ENCODE data around the gene CTTNBP2.
"Not testable (repeated sequence)": the region's sequence is repeated elsewhere in the genome, so short reads cannot be mapped to it uniquely, and the experiment has no call there.

Gene CTTNBP2

DNA sequence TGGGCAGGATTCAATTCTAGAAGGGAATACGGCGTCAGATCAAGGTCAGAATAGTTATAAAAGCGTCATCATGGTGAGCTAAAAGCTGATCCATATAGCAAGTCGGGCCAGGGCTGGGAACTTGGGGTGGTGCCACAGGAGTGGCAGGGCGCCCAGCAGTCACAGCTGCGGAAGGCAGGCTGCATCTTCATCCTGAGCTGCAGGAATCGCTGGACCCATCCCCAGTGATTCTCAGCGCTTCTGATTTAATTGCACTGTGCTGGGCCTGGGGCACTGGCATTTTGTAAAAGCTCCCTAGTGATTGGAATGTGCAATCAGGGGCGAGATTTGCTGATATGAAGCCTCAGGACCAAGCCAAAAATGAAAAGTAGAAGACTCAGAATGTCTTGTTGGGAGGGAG lies 135.3 kb downstream of the CTTNBP2 start:
- no peak for DNase-seq

- DNase-seq: no peak
Measured at GRCh38 chr7:117731455-117731854, 141.8 kb downstream of the CTTNBP2 start.

DNA sequence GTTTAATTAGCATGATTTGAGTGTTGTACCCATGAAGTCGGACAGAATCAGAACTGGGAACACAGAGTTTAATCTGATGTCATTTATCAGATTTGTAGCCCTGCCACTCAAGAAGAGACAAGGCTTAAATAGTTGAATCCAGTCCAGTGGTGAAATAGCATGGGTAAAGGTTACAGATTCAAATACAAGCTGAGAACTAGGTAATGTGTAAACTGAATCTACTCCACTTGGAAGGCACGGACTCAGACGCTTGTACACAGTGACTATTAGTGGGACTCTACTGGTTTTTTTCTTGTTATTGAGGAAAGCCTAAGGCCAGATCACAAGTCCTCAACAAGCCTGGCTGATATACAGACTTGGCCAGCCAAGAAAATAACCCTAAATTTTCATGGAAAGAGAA lies 142.9 kb downstream of the CTTNBP2 start:
- DNase-seq: no peak

DNA sequence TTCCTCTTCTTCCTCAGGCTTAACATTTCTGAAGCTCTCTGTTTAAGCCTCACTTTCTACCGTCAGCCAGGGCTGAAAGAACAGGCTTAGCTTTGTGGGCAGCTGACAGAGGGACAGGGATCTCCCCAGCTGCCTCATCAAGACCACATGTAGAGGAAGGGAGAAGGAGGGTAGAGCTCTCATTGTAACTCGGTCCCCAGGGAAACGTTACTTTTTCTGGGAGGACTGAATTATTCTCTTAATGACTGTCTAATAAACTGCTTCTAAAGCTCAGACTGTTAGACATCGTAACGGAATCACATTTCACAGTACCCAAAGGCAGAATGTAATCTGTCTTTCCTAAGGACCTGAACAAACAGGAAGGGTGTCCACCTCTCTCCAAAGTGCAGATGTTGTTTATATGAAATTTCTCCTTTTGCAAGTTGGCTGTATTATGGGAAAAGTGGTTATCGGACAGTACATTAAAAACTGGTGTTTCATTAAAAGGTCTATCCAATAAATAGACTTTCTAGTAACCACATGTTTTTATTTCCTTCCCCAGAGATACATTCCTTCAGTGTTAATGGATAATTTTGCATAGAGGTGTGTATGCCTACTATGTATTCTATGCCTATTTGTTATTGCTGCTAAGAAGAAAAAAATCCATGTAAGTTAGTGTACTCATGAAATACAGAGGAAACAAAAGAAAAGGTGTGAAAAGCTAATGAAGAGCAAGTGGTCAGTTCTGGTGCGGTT lies 144.2 kb downstream of the CTTNBP2 start:
- no peak for DNase-seq

GRCh38 chr7:117724898-117725297 lies 148.3 kb downstream of the CTTNBP2 start:
- DNase-seq: no peak

GRCh38 chr7:117719377-117719776 lies 153.9 kb downstream of the CTTNBP2 start:
- DNase-seq: no peak

DNA sequence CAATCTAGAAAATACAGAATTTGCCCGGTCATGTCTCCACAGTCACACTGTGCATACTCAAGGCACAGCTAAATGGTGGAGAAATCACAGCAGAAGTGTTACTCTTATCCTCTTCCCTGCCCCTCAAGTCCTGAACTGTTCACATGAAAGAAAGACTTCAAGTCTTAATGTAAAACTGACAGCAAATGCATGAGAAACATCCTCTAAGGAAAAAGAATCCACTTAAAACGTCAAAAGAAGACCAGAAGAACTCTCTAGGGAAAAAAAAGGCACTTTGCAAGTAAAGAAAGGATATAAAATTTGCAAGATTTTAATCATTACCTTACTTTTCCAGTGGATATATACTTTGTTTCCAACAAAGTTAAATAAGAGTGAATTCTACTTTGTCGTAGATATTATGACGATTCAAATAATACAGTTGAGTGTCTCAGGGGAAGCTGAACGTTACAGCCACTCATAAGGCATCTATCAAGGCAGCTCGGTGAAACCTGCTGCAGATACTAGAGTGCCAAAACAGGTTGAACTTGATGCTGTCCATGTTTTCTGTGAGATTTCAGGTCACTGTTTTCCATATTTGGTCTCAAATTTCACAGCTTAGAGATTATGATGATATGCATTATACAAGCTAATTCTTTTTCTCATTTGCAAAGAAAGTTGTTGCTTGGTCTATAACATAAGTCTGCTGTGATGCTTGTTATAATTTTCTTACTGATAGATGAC lies 155.0 kb downstream of the CTTNBP2 start:
- no peak for DNase-seq

DNA sequence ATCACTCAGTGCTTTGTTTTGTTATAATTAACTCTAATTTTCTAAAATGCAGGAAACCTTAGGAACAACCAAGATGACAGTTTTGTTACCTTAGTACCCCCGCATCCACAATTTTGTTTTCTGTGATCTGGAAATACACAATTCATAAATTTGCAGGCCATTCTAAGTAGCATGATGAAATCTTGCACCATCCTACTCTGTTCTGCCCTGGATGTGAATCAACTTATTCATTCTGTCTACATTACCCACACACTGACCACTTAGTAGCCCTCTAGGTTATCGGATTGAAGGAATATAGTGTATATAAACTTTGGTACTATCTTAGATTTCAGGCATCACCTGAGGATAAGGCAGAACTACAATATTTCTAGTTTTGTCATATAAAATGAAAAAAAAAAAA lies 155.9 kb downstream of the CTTNBP2 start:
- DNase-seq: no peak

- no peak for DNase-seq
Measured at GRCh38 chr7:117716707-117717299, 156.4 kb downstream of the CTTNBP2 start.

DNA sequence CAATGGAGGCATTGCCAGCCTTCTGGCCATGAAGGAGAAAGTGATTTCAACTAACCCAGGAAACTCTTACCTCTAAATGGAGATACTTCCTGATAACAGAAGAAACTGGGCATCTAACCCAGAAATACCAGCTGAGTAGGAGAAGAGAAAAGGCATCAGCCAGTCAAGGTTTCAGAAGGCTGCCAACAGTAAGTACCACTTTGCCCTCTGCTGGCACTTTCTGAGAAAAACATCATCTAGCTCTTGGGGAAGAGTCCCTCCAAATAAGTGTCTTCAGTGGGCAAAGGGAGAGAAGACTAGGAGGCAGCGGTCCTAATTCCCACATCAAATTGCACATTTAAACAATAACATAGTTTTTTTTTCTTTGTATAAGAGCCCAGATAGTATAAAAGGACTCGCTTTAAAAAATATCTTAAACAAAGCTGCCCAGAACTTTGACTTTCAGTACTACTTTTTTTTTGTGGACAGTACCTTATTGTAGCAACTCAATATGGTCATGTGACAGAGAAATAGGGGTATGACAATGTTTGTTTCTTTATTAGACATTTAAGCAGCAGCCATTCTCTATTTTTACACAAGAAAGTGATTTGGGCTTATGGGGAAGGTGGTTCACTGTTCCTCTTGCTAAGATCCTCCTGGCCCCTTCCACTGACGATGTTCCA lies 157.3 kb downstream of the CTTNBP2 start:
- DNase-seq: no peak

DNA sequence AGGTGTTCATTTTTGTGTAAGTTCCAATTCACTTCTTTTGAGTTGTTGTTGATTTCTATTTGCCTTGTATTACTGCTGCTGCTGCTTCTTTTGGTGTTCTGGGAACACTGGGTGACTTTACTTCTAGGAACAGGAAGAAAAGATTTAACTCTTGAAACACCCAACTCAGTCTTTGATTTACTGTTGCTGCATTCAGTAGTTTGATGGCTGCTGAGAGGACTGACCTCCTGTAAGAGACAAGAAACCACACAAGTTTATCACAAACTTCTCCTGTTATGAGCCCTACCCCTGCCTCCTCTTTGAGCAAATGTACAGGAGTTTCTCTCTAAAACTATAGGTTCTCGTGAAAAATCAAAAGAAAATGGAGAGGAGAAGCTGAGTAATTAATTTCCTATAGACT lies 161.7 kb downstream of the CTTNBP2 start:
- no peak for DNase-seq

DNA sequence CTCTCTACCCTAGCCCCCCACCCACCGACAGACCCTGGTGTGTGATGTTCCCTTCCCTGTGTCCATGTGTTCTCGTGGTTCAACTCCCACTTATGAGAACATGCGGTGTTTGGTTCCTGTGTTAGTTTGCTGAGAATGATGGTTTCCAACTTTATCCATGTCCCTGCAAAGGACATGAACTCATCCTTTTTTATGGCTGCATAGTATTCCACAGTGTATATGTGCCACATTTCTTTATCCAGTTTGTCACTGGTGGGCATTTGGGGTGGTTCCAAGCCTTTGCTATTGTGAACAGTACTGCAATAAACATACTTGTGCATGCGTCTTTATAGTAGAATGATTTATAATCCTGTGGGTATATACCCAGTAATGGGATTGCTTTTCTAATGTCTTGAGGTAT lies 165.1 kb downstream of the CTTNBP2 start:
- not testable (repeated sequence) for DNase-seq

GRCh38 chr7:117707080-117707479 lies 166.2 kb downstream of the CTTNBP2 start:
- DNase-seq: no peak

GRCh38 chr7:117706210-117706609 lies 167.0 kb downstream of the CTTNBP2 start:
- DNase-seq: no peak

- no peak for DNase-seq
Measured at GRCh38 chr7:117705630-117706029, 167.6 kb downstream of the CTTNBP2 start.

DNA sequence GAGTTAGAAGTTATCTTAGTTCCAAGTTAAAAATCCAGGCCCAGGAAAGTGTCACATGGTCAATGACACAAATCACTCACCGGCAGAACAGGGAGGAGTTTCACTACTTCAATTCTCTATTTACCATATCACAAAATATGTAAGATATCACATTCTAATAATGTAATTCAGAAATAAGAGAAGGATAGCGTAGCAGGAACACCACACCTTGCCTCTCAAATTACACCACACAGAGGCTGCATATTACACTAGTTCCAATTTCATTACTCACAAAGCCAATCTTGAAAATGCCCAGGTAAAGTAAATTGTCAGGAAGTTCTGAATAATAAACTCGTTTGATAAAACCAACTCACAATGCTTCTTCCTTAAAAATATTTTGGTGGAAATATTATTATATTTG lies 169.2 kb downstream of the CTTNBP2 start:
- DNase-seq: no peak

- no peak for DNase-seq
Measured at GRCh38 chr7:117698018-117698417, 175.2 kb downstream of the CTTNBP2 start.

DNA sequence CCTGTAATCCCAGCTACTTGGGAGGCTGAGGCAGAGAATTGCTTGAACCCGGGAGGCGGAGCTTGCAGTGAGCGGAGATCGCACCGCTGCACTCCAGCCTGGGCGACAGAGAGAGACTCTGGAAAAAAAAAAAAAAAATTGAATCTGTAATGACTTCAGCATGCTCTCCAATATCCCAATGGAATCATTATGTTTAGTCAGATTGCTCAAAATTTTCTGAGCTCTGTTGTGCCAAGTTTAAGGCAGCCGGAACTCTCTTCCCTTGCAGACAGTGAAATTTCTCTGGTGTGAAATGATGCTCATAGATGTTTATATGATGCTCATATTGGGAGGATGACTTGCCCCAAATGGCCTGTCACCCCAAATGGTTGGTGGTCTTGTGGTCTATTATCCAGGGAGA lies 180.9 kb downstream of the CTTNBP2 start:
- no peak for DNase-seq

- DNase-seq: no peak
Measured at GRCh38 chr7:117690147-117690546, 183.1 kb downstream of the CTTNBP2 start.

DNA sequence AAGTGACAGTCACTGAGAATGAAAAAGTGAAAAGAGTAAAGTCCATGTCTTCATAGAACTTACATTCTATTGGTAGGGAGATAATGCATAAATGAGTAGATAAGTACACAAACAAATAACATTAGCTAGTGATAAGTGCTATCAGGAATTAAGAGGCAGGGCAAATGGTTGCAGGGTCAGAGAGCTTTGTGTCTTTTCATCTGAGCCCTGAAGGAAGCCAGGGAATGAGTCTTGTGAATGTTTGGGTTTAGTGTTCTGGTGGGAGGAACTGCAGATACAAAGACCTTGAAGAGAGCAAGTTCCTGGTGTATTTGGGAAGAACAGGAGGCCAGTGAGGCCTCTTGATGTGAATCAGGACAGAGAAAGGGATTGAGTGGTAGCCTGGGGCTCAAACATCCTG lies 183.8 kb downstream of the CTTNBP2 start:
- no peak for DNase-seq

DNA sequence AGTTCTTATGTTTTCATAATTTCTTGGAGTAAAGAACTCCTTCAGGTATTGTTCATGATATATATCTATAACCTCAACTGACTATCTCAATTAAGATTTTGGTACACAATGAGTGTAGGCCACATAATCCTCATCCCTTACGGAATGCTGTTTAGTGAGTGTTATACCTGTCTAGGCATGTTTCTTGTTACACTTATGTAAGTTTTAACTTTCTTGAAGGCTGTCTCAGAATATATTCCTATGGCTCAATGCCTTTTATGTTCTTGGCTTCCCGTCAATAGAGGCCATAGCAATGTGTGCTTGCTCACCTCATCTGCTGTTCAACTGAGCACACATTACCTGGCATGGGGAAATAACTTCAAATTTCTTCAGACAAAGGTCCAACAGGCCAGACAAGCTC lies 185.1 kb downstream of the CTTNBP2 start:
- no peak for DNase-seq

DNA sequence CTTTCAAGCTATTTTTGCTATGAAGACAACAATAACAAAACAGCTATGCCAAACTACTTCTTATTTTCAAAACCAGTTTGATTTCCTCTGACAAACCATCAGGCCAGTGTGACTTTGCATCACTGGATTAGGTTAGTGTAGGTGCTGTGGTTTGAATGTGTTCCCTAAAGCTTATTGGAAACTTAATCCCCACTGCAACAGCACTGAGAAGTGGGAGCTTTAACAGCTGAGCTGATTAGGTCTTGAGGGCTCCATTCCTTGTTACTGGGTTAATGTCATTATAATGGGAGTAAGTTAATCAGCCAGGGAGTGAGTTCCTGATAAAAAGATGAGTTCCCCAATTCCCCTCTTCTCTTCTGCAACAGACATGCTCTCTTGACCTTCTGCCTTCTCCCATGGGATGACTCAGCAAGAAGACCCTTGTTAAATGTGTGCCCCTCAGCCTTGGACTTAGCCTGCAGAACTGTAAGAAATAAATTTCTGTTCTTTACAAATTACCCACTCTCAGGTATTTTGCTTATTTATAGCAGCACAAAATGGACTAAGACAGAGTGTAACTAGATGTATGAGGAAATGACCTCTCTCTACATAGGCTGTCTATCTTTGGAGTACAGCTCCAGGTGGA lies 186.8 kb downstream of the CTTNBP2 start:
- no peak for DNase-seq

DNA sequence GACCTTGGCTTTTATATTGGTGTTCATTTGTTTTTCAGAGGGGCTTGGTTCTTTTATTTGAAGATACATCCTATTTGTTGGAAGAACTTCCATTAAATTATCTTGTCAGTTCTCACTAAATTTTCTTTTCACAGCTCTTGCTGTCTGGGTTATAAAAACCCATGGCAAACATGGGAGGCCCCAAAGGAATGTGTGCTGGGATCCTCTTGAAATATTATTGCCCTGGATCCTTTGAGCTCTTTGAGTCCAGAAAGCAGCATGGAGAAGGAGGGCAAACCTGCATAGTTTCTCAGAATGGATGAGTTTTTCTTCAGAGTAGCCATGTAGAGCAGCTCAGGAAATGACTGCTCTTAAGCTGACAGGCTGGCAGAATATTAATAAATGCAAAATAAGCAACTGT lies 187.4 kb downstream of the CTTNBP2 start:
- no peak for DNase-seq

Data from CD4-positive, alpha-beta T cell treated with Interleukin-15 for 1 hour (primary cell).